ENCODE measurements around the gene RAB6B.

RAB6B gene

GRCh38 chr3:133805702-133806475 lies 89.8 kb downstream of the RAB6B start, which contains the start of gene SRPRB:
Gene SRPRB (plus strand): TSS chr3:133805815. CDS start chr3:133805849, 34 bp downstream.
- no CpG with 5 or more reads among the region's 53 CpGs for WGBS (ENCODE audit: insufficient coverage, insufficient read length)
- H3K4me1 ChIP-seq (ENCODE audit: control insufficient read depth, insufficient read depth, low read length), result no peaks in the 10 kb centered on the region
- no peak for DNase-seq (ENCODE audit: low read depth, low spot score)
- no peaks in the 10 kb centered on the region for H3K9me3 ChIP-seq (ENCODE audit: control insufficient read depth, insufficient read depth, low read length)
- H3K4me3 ChIP-seq (ENCODE audit: low read length), result peak within 1 kb of the TSS; percentile 81
- no peaks in the 10 kb centered on the region for H3K27me3 ChIP-seq (ENCODE audit: control insufficient read depth, insufficient read depth, low read length)
- no peak within 1 kb of the TSS for H3K27ac ChIP-seq (ENCODE audit: low read length)
- no peaks in the 10 kb centered on the region; the same call in 1 of the 2 replicates for H3K36me3 ChIP-seq (ENCODE audit: control insufficient read depth, insufficient read depth, low read length)

GRCh38 chr3:133805384-133805701 lies 90.3 kb downstream of the RAB6B start:
- DNase-seq (ENCODE audit: low read depth, low spot score), result no peak
- Histone ChIP-seq H3K27ac (ENCODE audit: low read length) (no peak overlapping the region), H3K4me1 (ENCODE audit: control insufficient read depth, insufficient read depth, low read length) (no peaks in the 10 kb centered on the region), H3K4me3 (ENCODE audit: low read length) (peak overlapping the region; percentile 81; the same call in 1 of the 2 replicates), H3K36me3 (ENCODE audit: control insufficient read depth, insufficient read depth, low read length) (no peaks in the 10 kb centered on the region; the same call in 1 of the 2 replicates), H3K27me3 (ENCODE audit: control insufficient read depth, insufficient read depth, low read length) (no peaks in the 10 kb centered on the region), H3K9me3 (ENCODE audit: control insufficient read depth, insufficient read depth, low read length) (no peaks in the 10 kb centered on the region)
- WGBS (ENCODE audit: insufficient coverage, insufficient read length), result no CpG with 5 or more reads among the region's 15 CpGs

GRCh38 chr3:133804896-133805295 lies 90.8 kb downstream of the RAB6B start:
- H3K4me3 ChIP-seq (ENCODE audit: low read length), result no peak overlapping the region
- H3K36me3 ChIP-seq (ENCODE audit: control insufficient read depth, insufficient read depth, low read length), result no peaks in the 10 kb centered on the region
- no peaks in the 10 kb centered on the region for H3K27me3 ChIP-seq (ENCODE audit: control insufficient read depth, insufficient read depth, low read length)
- H3K9me3 ChIP-seq (ENCODE audit: control insufficient read depth, insufficient read depth, low read length), result no peaks in the 10 kb centered on the region
- DNase-seq (ENCODE audit: low read depth, low spot score), result no peak
- WGBS (ENCODE audit: insufficient coverage, insufficient read length), result no CpG with 5 or more reads among the region's 4 CpGs
- no peaks in the 10 kb centered on the region for H3K4me1 ChIP-seq (ENCODE audit: control insufficient read depth, insufficient read depth, low read length)
- no peak overlapping the region for H3K27ac ChIP-seq (ENCODE audit: low read length)

DNA sequence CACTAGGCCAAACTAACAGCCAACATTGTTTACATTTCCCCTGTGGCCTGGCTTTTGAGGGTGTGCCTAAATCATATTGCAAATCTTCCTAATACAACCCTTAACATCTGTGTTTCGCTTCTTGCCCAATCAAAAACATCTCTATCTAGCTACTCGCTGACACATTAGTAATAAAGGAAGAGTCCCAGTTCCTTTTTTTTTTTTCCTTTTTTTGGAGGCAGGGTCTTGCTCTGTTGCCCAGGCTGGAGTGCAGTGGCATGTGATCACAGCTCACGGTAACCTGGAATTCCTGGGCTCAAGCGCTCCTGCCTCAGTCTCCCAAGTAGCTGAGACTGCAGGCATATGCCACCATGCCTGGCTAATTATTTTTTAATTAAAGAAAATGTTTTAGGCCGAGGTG lies 92.2 kb downstream of the RAB6B start:
- no peak for DNase-seq (ENCODE audit: low read depth, low spot score)
- Histone ChIP-seq H3K27ac (ENCODE audit: low read length) (no peak overlapping the region), H3K27me3 (ENCODE audit: control insufficient read depth, insufficient read depth, low read length) (no peaks in the 10 kb centered on the region), H3K4me3 (ENCODE audit: low read length) (no peak overlapping the region), H3K36me3 (ENCODE audit: control insufficient read depth, insufficient read depth, low read length) (no peaks in the 10 kb centered on the region), H3K4me1 (ENCODE audit: control insufficient read depth, insufficient read depth, low read length) (no peaks in the 10 kb centered on the region), H3K9me3 (ENCODE audit: control insufficient read depth, insufficient read depth, low read length) (no peaks in the 10 kb centered on the region)
- WGBS (ENCODE audit: insufficient coverage, insufficient read length), result no CpG with 5 or more reads among the region's 5 CpGs

GRCh38 chr3:133799794-133800585 lies 95.7 kb downstream of the RAB6B start:
- H3K36me3 ChIP-seq (ENCODE audit: control insufficient read depth, insufficient read depth, low read length), result no peaks in the 10 kb centered on the region
- no peaks in the 10 kb centered on the region for H3K9me3 ChIP-seq (ENCODE audit: control insufficient read depth, insufficient read depth, low read length)
- no peak for DNase-seq (ENCODE audit: low read depth, low spot score)
- no peaks in the 10 kb centered on the region for H3K27me3 ChIP-seq (ENCODE audit: control insufficient read depth, insufficient read depth, low read length)
- H3K27ac ChIP-seq (ENCODE audit: low read length), result no peak overlapping the region
- WGBS (ENCODE audit: insufficient coverage, insufficient read length), result no CpG with 5 or more reads among the region's 7 CpGs
- H3K4me1 ChIP-seq (ENCODE audit: control insufficient read depth, insufficient read depth, low read length), result no peaks in the 10 kb centered on the region
- no peak overlapping the region for H3K4me3 ChIP-seq (ENCODE audit: low read length)

DNA sequence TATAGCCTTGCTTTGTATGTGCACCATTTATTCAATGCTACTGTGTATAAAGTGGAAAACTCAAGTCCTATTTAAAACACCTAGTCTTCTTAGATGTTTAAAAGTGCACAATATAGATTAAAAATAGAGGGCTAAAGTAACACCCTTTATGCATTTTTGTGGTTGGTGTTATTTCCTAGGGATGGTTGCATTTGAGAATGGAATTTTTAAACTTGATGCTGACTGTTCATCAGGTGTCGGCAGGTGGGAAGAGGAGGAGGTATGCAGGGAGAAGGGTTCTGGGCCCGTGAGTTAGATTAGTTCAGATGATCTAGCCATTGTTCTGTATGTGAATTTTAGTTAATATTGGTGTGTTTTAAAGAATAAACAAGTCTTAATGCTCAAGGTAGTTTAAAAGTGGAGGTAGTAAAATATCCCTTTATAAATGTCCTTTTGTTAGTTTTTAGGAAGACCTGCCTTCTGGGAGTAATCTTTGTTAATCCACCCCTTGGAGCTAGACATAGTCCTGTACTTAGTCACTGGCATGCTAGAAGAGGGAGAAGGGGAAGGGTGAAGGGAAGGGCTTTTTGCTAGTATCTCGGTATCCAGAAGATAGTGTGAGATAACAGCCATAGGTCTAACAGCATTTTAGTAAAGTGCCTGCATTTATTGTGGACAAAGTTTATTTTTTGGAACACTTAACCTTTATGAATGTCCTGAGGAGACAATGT lies 98.1 kb downstream of the RAB6B start:
- H3K36me3 ChIP-seq (ENCODE audit: control insufficient read depth, insufficient read depth, low read length), result no peaks in the 10 kb centered on the region
- no peaks in the 10 kb centered on the region for H3K27me3 ChIP-seq (ENCODE audit: control insufficient read depth, insufficient read depth, low read length)
- H3K4me3 ChIP-seq (ENCODE audit: low read length), result no peak overlapping the region
- no peak for DNase-seq (ENCODE audit: low read depth, low spot score)
- no peaks in the 10 kb centered on the region for H3K4me1 ChIP-seq (ENCODE audit: control insufficient read depth, insufficient read depth, low read length)
- no peaks in the 10 kb centered on the region for H3K9me3 ChIP-seq (ENCODE audit: control insufficient read depth, insufficient read depth, low read length)
- no peak overlapping the region for H3K27ac ChIP-seq (ENCODE audit: low read length)
- no CpG with 5 or more reads among the region's 3 CpGs for WGBS (ENCODE audit: insufficient coverage, insufficient read length)

DNA sequence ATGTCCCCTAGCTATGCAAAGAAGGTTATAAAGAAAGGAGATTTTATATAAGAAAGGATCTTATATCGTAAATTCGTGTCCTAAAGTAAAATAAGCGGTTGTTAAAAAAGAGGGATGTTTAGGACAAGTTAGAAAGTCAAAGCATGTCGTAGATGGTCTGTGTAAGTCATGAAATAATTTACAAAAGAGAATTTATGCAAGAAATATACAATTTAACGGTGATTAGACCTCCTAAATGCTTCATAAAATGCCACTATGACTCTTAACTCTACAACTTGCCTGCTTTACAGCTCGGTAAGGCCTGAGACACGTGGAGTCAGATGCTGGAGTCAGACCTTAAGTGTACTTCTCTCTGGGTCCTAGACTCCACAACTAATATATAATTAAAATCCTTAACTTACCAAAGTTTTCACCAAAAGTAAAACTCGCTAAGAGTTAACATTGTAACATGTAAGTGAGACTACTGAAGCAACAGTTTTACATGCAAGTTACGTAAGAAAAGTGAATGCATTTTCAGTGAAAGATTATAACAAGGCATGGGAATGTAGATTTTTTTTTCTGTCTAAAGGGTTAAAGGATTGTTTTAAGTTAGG lies 103.4 kb downstream of the RAB6B start:
- Histone ChIP-seq H3K27me3 (ENCODE audit: control insufficient read depth, insufficient read depth, low read length) (no peaks in the 10 kb centered on the region), H3K4me1 (ENCODE audit: control insufficient read depth, insufficient read depth, low read length) (no peaks in the 10 kb centered on the region), H3K36me3 (ENCODE audit: control insufficient read depth, insufficient read depth, low read length) (no peaks in the 10 kb centered on the region), H3K27ac (ENCODE audit: low read length) (no peak overlapping the region), H3K9me3 (ENCODE audit: control insufficient read depth, insufficient read depth, low read length) (peaks cover 1% of the 10 kb centered on the region; the same call in 1 of the 2 replicates), H3K4me3 (ENCODE audit: low read length) (no peak overlapping the region)
- no peak for DNase-seq (ENCODE audit: low read depth, low spot score)
- 100% methylated on average over 4 of the region's 9 CpGs for WGBS (ENCODE audit: insufficient coverage, insufficient read length)

- H3K27me3 ChIP-seq (ENCODE audit: control insufficient read depth, insufficient read depth, low read length), result no peaks in the 10 kb centered on the region
- H3K27ac ChIP-seq (ENCODE audit: low read length), result no peak overlapping the region
- H3K4me3 ChIP-seq (ENCODE audit: low read length), result no peak overlapping the region
- no CpG with 5 or more reads among the region's 2 CpGs for WGBS (ENCODE audit: insufficient coverage, insufficient read length)
- H3K4me1 ChIP-seq (ENCODE audit: control insufficient read depth, insufficient read depth, low read length), result no peaks in the 10 kb centered on the region
- H3K36me3 ChIP-seq (ENCODE audit: control insufficient read depth, insufficient read depth, low read length), result no peaks in the 10 kb centered on the region
- DNase-seq (ENCODE audit: low read depth, low spot score), result no peak
- peaks cover 1% of the 10 kb centered on the region; the same call in 1 of the 2 replicates for H3K9me3 ChIP-seq (ENCODE audit: control insufficient read depth, insufficient read depth, low read length)
Measured at GRCh38 chr3:133788024-133788423, 107.7 kb downstream of the RAB6B start.

DNA sequence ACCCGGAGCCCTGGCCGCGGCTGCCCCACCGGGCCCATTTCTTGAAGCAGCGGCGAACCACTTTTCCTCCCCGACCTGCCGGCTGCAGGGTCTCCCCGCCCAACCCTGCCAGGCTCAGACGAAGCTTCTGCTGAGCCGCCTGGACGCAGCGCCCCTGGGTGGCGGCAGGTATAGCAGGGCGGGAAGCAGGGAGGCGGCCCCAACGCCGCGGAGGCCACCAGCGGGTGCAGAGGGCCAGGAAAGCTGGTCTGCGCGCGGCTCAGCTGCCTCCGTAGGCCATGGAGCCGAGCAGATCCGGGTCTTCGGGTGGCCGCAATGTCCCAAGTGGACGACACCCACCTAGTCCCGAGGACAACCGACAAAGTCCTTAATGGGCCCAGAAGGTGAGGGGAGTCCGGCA lies 111.9 kb downstream of the RAB6B start:
- no peak overlapping the region for H3K27ac ChIP-seq (ENCODE audit: low read length)
- no peaks in the 10 kb centered on the region; the same call in 1 of the 2 replicates for H3K9me3 ChIP-seq (ENCODE audit: control insufficient read depth, insufficient read depth, low read length)
- H3K4me3 ChIP-seq (ENCODE audit: low read length), result no peak overlapping the region
- H3K4me1 ChIP-seq (ENCODE audit: control insufficient read depth, insufficient read depth, low read length), result no peaks in the 10 kb centered on the region
- H3K36me3 ChIP-seq (ENCODE audit: control insufficient read depth, insufficient read depth, low read length), result no peaks in the 10 kb centered on the region
- H3K27me3 ChIP-seq (ENCODE audit: control insufficient read depth, insufficient read depth, low read length), result no peaks in the 10 kb centered on the region
- DNase-seq (ENCODE audit: low read depth, low spot score), result no peak
- WGBS (ENCODE audit: insufficient coverage, insufficient read length), result no CpG with 5 or more reads among the region's 32 CpGs

DNA sequence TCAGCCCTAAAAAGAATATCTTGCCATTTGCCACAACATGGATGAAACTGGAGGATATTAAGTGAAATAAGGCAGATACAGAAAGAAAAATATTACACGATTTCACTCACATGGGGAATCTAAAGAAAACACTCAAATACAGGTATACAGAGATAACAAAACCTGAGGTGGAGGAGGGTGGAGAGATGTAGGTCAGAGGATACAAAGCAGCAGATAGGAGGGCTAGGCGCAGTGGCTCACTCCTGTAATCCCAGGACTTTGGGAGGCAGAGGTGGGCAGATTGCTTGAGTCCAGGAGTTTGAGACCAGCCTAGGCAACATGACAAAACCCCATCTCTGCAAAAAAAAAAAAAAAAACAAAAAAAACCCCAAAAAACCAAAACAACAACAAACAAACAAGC lies 113.2 kb downstream of the RAB6B start:
- H3K27ac ChIP-seq (ENCODE audit: low read length), result no peak overlapping the region
- H3K4me3 ChIP-seq (ENCODE audit: low read length), result no peak overlapping the region
- H3K36me3 ChIP-seq (ENCODE audit: control insufficient read depth, insufficient read depth, low read length), result no peaks in the 10 kb centered on the region
- no peaks in the 10 kb centered on the region; the same call in 1 of the 2 replicates for H3K9me3 ChIP-seq (ENCODE audit: control insufficient read depth, insufficient read depth, low read length)
- H3K27me3 ChIP-seq (ENCODE audit: control insufficient read depth, insufficient read depth, low read length), result no peaks in the 10 kb centered on the region
- WGBS (ENCODE audit: insufficient coverage, insufficient read length), result no CpG with 5 or more reads among the region's 2 CpGs
- H3K4me1 ChIP-seq (ENCODE audit: control insufficient read depth, insufficient read depth, low read length), result peaks cover 4% of the 10 kb centered on the region
- no peak for DNase-seq (ENCODE audit: low read depth, low spot score)

Measured in iPS DF 6.9 (cell line).